ENCODE results near the gene C1QTNF9. TPM values are rescaled to one million over a fixed set of nuclear protein-coding genes. Genes with fewer than 3 reads are reported as not detected.

Gene C1QTNF9
- total and polyA plus RNA-seq, 2 of the 4 experiments (the other 2 are of a cell fraction) = 0.18 to 0.21 TPM

DNA sequence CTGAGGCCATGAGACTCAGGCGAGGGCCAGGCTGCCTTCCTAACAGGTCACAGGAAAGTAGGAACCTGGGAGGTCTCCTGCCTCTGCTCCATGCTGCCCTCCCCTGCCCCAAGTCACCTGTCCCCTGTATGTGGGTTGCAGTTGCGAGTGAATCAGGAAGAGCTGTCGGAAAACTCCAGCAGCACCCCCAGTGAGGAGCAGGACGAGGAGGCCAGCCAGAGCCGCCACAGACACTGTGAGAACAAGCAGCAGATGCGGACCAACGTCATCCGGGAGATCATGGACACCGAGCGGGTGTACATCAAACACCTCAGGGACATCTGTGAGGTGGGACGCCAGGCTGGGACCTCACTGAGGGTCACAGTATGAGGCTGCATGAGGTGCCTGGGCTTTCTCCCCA is 22.8 kb upstream of the C1QTNF9 start:
- ChIA-PET CTCF (no interaction called here), POLR2A (ENCODE audit: unreplicated experiment) (no interaction called here)
- Histone ChIP-seq H2BK15ac (ENCODE audit: low read depth, low read length) (no peak overlapping the region), H2BK20ac (ENCODE audit: low read depth, low read length) (no peak overlapping the region), H3K4me3 (ENCODE audit: insufficient read depth, low read depth, low read length) (no peak overlapping the region), H3K56ac (ENCODE audit: extremely low read depth, insufficient read depth, low read length) (no peak overlapping the region), H3K18ac (ENCODE audit: low read depth, low read length) (no peak overlapping the region), H3K4me2 (ENCODE audit: low read depth, low read length) (no peak overlapping the region), H3K79me1 (ENCODE audit: low read depth in 1 of 2, low read length in 2 of 2) (peaks cover 0 to 12% of the 10 kb centered on the region in 2 experiments; a peak in 1 of 4 replicates), H3K23ac (ENCODE audit: low read depth, low read length) (no peak overlapping the region), H3K9ac (ENCODE audit: low read depth, low read length) (no peak overlapping the region), H2AFZ (replicated peaks; ENCODE audit: low read length, poor library complexity) (no peak overlapping the region), H3K4me1 (ENCODE audit: control insufficient read depth, insufficient read depth, low read length) (peaks cover 2% of the 10 kb centered on the region), H2BK5ac (ENCODE audit: low read depth, low read length, poor library complexity, severe bottlenecking) (no peak overlapping the region), H4K8ac (ENCODE audit: low read depth in 2 of 2, low read length in 2 of 2) (no peak overlapping the region), H3K27me3 (ENCODE audit: control insufficient read depth, insufficient read depth, low read length) (no peaks in the 10 kb centered on the region), H3K36me3 (ENCODE audit: control insufficient read depth, insufficient read depth, low read length) (peaks cover 41% of the 10 kb centered on the region), H3K14ac (replicated peaks; ENCODE audit: low read depth, low read length) (no peak overlapping the region), H2BK120ac (ENCODE audit: low read depth, low read length) (no peak overlapping the region), H3K9me3 (ENCODE audit: control insufficient read depth, insufficient read depth, low read length) (no peaks in the 10 kb centered on the region), H4K91ac (ENCODE audit: insufficient read depth, low read depth, low read length) (no peak overlapping the region), H2AK9ac (replicated peaks; ENCODE audit: low read depth, low read length, poor library complexity) (no peak overlapping the region), H3K9me1 (ENCODE audit: insufficient read depth, low read length) (peaks cover 14% of the 10 kb centered on the region), H3K27ac (ENCODE audit: insufficient read depth, low read length) (no peak overlapping the region), H4K20me1 (ENCODE audit: insufficient read depth, low read length) (no peaks in the 10 kb centered on the region), H4K5ac (ENCODE audit: low read depth, low read length) (no peak overlapping the region), H2AK5ac (ENCODE audit: low read depth, low read length) (no peak overlapping the region), H3K4ac (ENCODE audit: low read depth, low read length) (no peak overlapping the region)
- no peak for TF ChIP-seq POLR2A (IDR thresholded peaks at IDR 0.05; ENCODE audit: low read depth, low read length)
- TF ChIP-seq NFE2L2 (IDR thresholded peaks at IDR 0.05; ENCODE audit: low read depth, low read length) = no peak
- TF ChIP-seq, protein P1, sequence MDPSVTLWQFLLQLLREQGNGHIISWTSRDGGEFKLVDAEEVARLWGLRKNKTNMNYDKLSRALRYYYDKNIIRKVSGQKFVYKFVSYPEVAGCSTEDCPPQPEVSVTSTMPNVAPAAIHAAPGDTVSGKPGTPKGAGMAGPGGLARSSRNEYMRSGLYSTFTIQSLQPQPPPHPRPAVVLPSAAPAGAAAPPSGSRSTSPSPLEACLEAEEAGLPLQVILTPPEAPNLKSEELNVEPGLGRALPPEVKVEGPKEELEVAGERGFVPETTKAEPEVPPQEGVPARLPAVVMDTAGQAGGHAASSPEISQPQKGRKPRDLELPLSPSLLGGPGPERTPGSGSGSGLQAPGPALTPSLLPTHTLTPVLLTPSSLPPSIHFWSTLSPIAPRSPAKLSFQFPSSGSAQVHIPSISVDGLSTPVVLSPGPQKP (IDR thresholded peaks at IDR 0.05; ENCODE audit: borderline replicate concordance, low read depth, low read length) = no peak
- TF ChIP-seq CEBPB (IDR thresholded peaks at IDR 0.05; ENCODE audit: low read depth, low read length) = no peak
- TF ChIP-seq FOS (IDR thresholded peaks at IDR 0.05; ENCODE audit: low read depth, low read length) = no peak
- TF ChIP-seq MAZ (IDR thresholded peaks at IDR 0.05; ENCODE audit: borderline replicate concordance, low read depth, low read length) = no peak
- no peak for TF ChIP-seq SMC3 (IDR thresholded peaks at IDR 0.05; ENCODE audit: low read depth, low read length)
- TF ChIP-seq, protein P2, sequence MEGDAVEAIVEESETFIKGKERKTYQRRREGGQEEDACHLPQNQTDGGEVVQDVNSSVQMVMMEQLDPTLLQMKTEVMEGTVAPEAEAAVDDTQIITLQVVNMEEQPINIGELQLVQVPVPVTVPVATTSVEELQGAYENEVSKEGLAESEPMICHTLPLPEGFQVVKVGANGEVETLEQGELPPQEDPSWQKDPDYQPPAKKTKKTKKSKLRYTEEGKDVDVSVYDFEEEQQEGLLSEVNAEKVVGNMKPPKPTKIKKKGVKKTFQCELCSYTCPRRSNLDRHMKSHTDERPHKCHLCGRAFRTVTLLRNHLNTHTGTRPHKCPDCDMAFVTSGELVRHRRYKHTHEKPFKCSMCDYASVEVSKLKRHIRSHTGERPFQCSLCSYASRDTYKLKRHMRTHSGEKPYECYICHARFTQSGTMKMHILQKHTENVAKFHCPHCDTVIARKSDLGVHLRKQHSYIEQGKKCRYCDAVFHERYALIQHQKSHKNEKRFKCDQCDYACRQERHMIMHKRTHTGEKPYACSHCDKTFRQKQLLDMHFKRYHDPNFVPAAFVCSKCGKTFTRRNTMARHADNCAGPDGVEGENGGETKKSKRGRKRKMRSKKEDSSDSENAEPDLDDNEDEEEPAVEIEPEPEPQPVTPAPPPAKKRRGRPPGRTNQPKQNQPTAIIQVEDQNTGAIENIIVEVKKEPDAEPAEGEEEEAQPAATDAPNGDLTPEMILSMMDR (conservative IDR thresholded peaks at IDR 0.05; ENCODE audit: low read depth, low read length) = no peak
- no peak for TF ChIP-seq BHLHE40 (IDR thresholded peaks at IDR 0.05; ENCODE audit: low read depth, low read length)
- no peak for TF ChIP-seq MXI1 (IDR thresholded peaks at IDR 0.05; ENCODE audit: borderline replicate concordance, low read depth, low read length)
- TF ChIP-seq RAD21 (IDR thresholded peaks at IDR 0.05; ENCODE audit: low read length) = no peak
- TF ChIP-seq RCOR1 (IDR thresholded peaks at IDR 0.05; ENCODE audit: insufficient replicate concordance, low read length) = no peak
- no peak for TF ChIP-seq MAFK (IDR thresholded peaks at IDR 0.05; ENCODE audit: low read depth, low read length)
- TF ChIP-seq CHD1 (IDR thresholded peaks at IDR 0.05; ENCODE audit: low read depth, low read length) = no peak
- TF ChIP-seq RFX5 (IDR thresholded peaks at IDR 0.05; ENCODE audit: low read depth, low read length) = no peak
- TF ChIP-seq, protein P3, sequence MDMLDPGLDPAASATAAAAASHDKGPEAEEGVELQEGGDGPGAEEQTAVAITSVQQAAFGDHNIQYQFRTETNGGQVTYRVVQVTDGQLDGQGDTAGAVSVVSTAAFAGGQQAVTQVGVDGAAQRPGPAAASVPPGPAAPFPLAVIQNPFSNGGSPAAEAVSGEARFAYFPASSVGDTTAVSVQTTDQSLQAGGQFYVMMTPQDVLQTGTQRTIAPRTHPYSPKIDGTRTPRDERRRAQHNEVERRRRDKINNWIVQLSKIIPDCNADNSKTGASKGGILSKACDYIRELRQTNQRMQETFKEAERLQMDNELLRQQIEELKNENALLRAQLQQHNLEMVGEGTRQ (IDR thresholded peaks at IDR 0.05; ENCODE audit: low read depth, low read length) = no peak
- no peak for ATAC-seq (ENCODE audit: low read depth)
- no TSS peak for BruUV-seq (replicated peaks)
- WGBS, 2 experiments (ENCODE audit: extremely low coverage in 2 of 2, insufficient read length in 1 of 2) = 100% methylated on average over 1 of the region's 11 CpGs; no CpG with 5 or more reads in 1 of the 2 experiments
- DNase-seq = no peak
- intact Hi-C loops (cut with micrococcal nuclease) (no loop called here), in situ Hi-C loops (cut with MboI; ENCODE audit: low sequenced_read_pairs) (no loop called here), dilution Hi-C loops (cut with HindIII; ENCODE audit: low sequenced_read_pairs, unreplicated experiment) (no loop called here)

Measured in IMR-90 (cell line).